Neuronal stem cell (in vitro differentiated cells): ENCODE results near the gene KCNA3.
"Not testable (repeated sequence)": the region's sequence is repeated elsewhere in the genome, so short reads cannot be mapped to it uniquely, and the experiment has no call there.

Experiments used
- DNase-seq: peaks from one replicate; pipeline ENCODE4 v3.0.0-alpha.2; 2013; ENCODE audit warnings: low spot score
- H2AFZ ChIP-seq: one replicate; pipeline ENCODE4 v1.6.1; 2013; ENCODE audit warnings: mild to moderate bottlenecking, low read length, inconsistent platforms
- H2AK5ac ChIP-seq: 2 replicates; pipeline ENCODE4 v1.6.1; 2013; ENCODE audit warnings: low read depth, mild to moderate bottlenecking, inconsistent platforms, low read length, moderate library complexity, mixed read lengths
- H2BK120ac ChIP-seq: 2 replicates; pipeline ENCODE4 v1.6.1; 2013; ENCODE audit warnings: low read depth, mild to moderate bottlenecking, inconsistent platforms, low read length, moderate library complexity, mixed read lengths
- H2BK12ac ChIP-seq: one replicate; pipeline ENCODE4 v1.6.1; 2013; ENCODE audit warnings: low read length, inconsistent platforms
- H2BK15ac ChIP-seq: 2 replicates; pipeline ENCODE4 v1.6.1; 2013; ENCODE audit warnings: mild to moderate bottlenecking, low read length, inconsistent platforms, mixed read lengths
- H2BK5ac ChIP-seq: one replicate; pipeline ENCODE4 v1.6.1; 2013; ENCODE audit warnings: inconsistent platforms, mild to moderate bottlenecking, low read length, moderate library complexity
- H3K14ac ChIP-seq: one replicate; pipeline ENCODE4 v1.6.1; 2013; ENCODE audit warnings: low read length, inconsistent platforms
- H3K18ac ChIP-seq: 2 replicates; pipeline ENCODE4 v1.6.1; 2013; ENCODE audit warnings: low read length, inconsistent platforms
- H3K23ac ChIP-seq: 2 replicates; pipeline ENCODE4 v1.6.1; 2013; ENCODE audit warnings: low read depth, mild to moderate bottlenecking, mixed read lengths, low read length, inconsistent platforms; ENCODE audit not compliant: poor library complexity
- H3K27ac ChIP-seq: replicated peaks from 3 replicates; pipeline ENCODE4 v1.5.1; 2013; ENCODE audit warnings: low read length, inconsistent platforms
- H3K27me3 ChIP-seq, 3 experiments: 2 replicates each; pipeline ENCODE4 v1.6.1; 2013; ENCODE audit warnings: low read length in 3 of 3, mild to moderate bottlenecking in 2 of 3, inconsistent platforms in 1 of 3, low read depth in 1 of 3, mixed read lengths in 1 of 3, moderate library complexity in 1 of 3; ENCODE audit not compliant: control insufficient read depth in 3 of 3, insufficient read depth in 3 of 3
- H3K36me3 ChIP-seq, 2 donors: replicated peaks in 1 of 2; 2 replicates each; pipeline ENCODE4 v1.6.1; 2013; ENCODE audit warnings: low read length in 2 of 2; ENCODE audit not compliant: control insufficient read depth in 2 of 2, insufficient read depth in 2 of 2
- H3K4ac ChIP-seq: 2 replicates; pipeline ENCODE4 v1.6.1; 2013; ENCODE audit warnings: inconsistent platforms, mild to moderate bottlenecking, low read length, moderate library complexity
- H3K4me1 ChIP-seq, 2 donors: 1 replicate in 1 of 2; 2 replicates in 1 of 2; pipeline ENCODE4 v1.6.1; 2013; ENCODE audit warnings: low read length in 2 of 2, low read depth in 1 of 2; ENCODE audit not compliant: control insufficient read depth in 2 of 2, insufficient read depth in 1 of 2
- H3K4me2 ChIP-seq: one replicate; pipeline ENCODE4 v1.6.1; 2013; ENCODE audit warnings: mild to moderate bottlenecking, low read length, inconsistent platforms; ENCODE audit not compliant: insufficient read depth, poor library complexity, severe bottlenecking
- H3K4me3 ChIP-seq, 2 donors: 2 replicates each; pipeline ENCODE4 v1.5.1; 2013; ENCODE audit warnings: low read length in 2 of 2, mild to moderate bottlenecking in 2 of 2, inconsistent platforms in 1 of 2, moderate library complexity in 1 of 2
- H3K79me1 ChIP-seq: one replicate; pipeline ENCODE4 v1.6.1; 2013; ENCODE audit warnings: low read depth, mild to moderate bottlenecking, inconsistent platforms, low read length, moderate library complexity
- H3K9ac ChIP-seq: one replicate; pipeline ENCODE4 v1.6.1; 2013; ENCODE audit warnings: mild to moderate bottlenecking, low read depth, low read length, inconsistent platforms; ENCODE audit not compliant: poor library complexity
- H3K9me3 ChIP-seq, 2 donors: replicated peaks in 1 of 2; 2 replicates each; pipeline versions ENCODE3 to v1.6.1; 2013; ENCODE audit warnings: low read length in 2 of 2, mild to moderate bottlenecking in 2 of 2, inconsistent platforms in 1 of 2, low read depth in 1 of 2, mixed read lengths in 1 of 2, moderate library complexity in 1 of 2; ENCODE audit not compliant: control insufficient read depth in 2 of 2, insufficient read depth in 1 of 2
- H4K8ac ChIP-seq: one replicate; pipeline ENCODE4 v1.6.1; 2013; ENCODE audit warnings: low read depth, mild to moderate bottlenecking, inconsistent platforms, low read length, moderate library complexity
- H4K91ac ChIP-seq: one replicate; pipeline ENCODE4 v1.6.1; 2013; ENCODE audit warnings: low read length, low read depth, mild to moderate bottlenecking, inconsistent platforms; ENCODE audit not compliant: poor library complexity
- WGBS, 2 donors: extraction: QIAGEN DNeasy Blood & Tissue Kit; methylation state at CpG; one replicate each; pipeline ENCODE4 v1.1.7; 2013; ENCODE audit warnings: missing lambda C conversion rate in 2 of 2, mixed read lengths in 1 of 2; ENCODE audit not compliant: insufficient read length in 2 of 2, insufficient replicate concordance in 1 of 2; ENCODE audit errors: extremely low coverage in 2 of 2; 5-methylcytosine and 5-hydroxymethylcytosine counted together

The KCNA3 gene

DNA sequence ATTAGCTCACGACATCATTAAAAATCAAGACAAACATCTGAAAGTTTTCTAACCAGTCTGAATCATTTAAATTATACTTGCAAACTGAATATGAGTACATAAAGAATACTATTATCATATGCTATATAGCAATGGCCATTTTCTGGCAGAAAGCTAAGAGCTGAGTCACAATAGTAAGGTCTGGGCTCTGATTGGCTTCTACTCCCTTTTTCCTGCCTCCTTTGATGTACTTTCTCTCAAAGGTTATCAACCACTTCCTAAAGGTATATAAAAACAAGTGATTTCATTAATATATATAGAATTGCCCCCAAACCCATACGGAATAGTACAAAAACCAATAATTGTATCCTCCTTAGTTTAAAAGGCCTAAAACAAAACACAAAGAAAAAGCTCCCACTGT is 7.0 kb downstream of the KCNA3 start:
- Histone ChIP-seq H3K9ac (no peak overlapping the region), H3K14ac (no peak overlapping the region), H3K4me3 (no peak overlapping the region), H4K8ac (no peak overlapping the region), H2AFZ (no peak overlapping the region), H3K23ac (no peak overlapping the region), H3K36me3 (no peaks in the 10 kb centered on the region), H3K4ac (no peak overlapping the region), H3K27ac (no peak overlapping the region), H2BK15ac (no peak overlapping the region), H3K9me3 (peaks cover 0 to under 1% of the 10 kb centered on the region in 2 donors), H2BK120ac (no peak overlapping the region), H2BK12ac (no peak overlapping the region), H3K4me1 (peaks cover 0 to 18% of the 10 kb centered on the region in 2 donors), H3K18ac (no peak overlapping the region), H3K79me1 (no peaks in the 10 kb centered on the region), H4K91ac (no peak overlapping the region), H3K4me2 (no peak overlapping the region), H3K27me3 (peaks cover 0 to 10% (median 2%) of the 10 kb centered on the region in 3 experiments), H2AK5ac (no peak overlapping the region), H2BK5ac (no peak overlapping the region)
- DNase-seq, result no peak
- no CpG with 5 or more reads among the region's 2 CpGs for WGBS, 2 donors

DNA sequence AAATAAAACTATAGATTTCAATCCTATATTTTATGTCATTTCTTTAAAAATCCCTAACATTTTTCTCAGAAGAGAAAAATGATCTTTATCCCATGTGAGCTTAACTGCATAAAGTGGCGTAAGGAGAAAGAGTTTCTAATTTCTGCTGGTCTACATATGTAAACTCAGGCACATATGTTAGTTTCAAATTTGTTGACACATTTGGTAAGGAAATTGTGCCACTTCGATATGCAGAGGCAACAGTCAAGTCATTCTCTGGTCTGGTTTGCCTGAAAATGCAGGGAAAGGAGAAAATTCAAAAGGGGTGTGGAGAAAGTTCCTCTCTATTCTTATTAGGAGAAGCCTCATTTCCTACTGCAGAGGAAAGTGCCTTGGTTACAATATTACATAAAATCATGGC is 11.5 kb downstream of the KCNA3 start:
- Histone ChIP-seq H3K4ac (no peak overlapping the region), H3K23ac (no peak overlapping the region), H3K14ac (no peak overlapping the region), H2BK12ac (no peak overlapping the region), H3K18ac (no peak overlapping the region), H3K79me1 (no peaks in the 10 kb centered on the region), H4K8ac (no peak overlapping the region), H2AK5ac (no peak overlapping the region), H3K4me2 (no peak overlapping the region), H2BK120ac (no peak overlapping the region), H3K27ac (no peak overlapping the region), H3K9me3 (no peaks in the 10 kb centered on the region), H2BK5ac (no peak overlapping the region), H2BK15ac (no peak overlapping the region), H3K9ac (no peak overlapping the region), H3K4me3 (no peak overlapping the region), H3K27me3 (no peaks in the 10 kb centered on the region), H3K4me1 (no peaks in the 10 kb centered on the region), H4K91ac (no peak overlapping the region), H3K36me3 (no peaks in the 10 kb centered on the region), H2AFZ (no peak overlapping the region)
- no CpG with 5 or more reads among the region's 2 CpGs for WGBS, 2 donors
- no peak for DNase-seq

DNA sequence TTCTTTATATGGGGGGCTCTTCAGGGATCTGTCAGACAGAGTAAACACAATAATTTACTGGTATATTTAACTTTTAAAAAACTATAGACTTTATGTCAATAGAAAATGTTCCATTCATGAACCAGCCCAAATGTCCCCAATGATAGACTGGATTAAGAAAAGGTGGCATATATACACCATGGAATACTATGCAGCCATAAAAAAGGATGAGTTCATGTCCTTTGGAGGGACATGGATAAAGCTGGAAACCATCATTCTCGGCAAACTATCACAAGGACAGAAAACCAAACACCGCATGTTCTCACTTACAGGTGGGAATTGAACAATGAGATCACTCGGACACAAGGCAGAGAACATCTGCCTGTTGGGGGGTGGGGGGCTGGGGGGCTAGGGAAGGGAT is 15.2 kb downstream of the KCNA3 start:
- not testable (repeated sequence) for H4K8ac ChIP-seq, H3K27me3 ChIP-seq, H3K4me3 ChIP-seq, H2BK12ac ChIP-seq, H2BK120ac ChIP-seq, H2BK5ac ChIP-seq, H3K4me2 ChIP-seq, H2AFZ ChIP-seq, H3K23ac ChIP-seq, H4K91ac ChIP-seq, H3K9ac ChIP-seq, H3K79me1 ChIP-seq, DNase-seq, H3K4ac ChIP-seq, H3K9me3 ChIP-seq, H3K4me1 ChIP-seq, H3K36me3 ChIP-seq, H3K27ac ChIP-seq, H3K18ac ChIP-seq, H2AK5ac ChIP-seq, H2BK15ac ChIP-seq, H3K14ac ChIP-seq
- whole genome bisulfite sequencing, 2 donors, result no CpG with 5 or more reads among the region's 3 CpGs

DNA sequence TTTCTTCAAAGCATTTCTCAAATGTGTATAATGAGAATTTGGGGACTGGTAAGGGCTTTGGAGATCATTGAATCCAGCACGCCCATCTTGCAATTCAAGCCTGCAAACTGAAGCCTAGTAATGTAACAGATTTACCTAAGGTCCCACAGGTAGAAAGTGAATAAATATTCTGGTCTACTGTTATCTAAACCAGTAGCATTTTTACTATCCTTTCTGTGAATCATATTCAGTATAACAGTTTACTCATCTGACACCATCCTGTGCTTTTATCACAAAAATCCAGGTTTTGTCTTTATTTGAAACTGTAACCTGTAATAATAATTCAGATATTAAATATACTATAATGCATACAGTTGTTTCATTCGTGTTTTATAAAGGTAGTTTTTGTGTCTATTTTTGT is 17.4 kb downstream of the KCNA3 start:
- WGBS, 2 donors, result no CpG with 5 or more reads among the region's 2 CpGs

More for the DNA sequence above, 17.4 kb downstream of the KCNA3 start:
- Histone ChIP-seq H3K4me2 (no peak overlapping the region), H3K36me3 (no peaks in the 10 kb centered on the region), H4K8ac (no peak overlapping the region), H3K14ac (no peak overlapping the region), H3K23ac (no peak overlapping the region), H3K79me1 (no peaks in the 10 kb centered on the region), H3K9ac (no peak overlapping the region), H2AFZ (no peak overlapping the region), H2BK5ac (no peak overlapping the region), H3K27me3 (no peaks in the 10 kb centered on the region), H2AK5ac (no peak overlapping the region), H3K27ac (no peak overlapping the region), H3K4me3 (no peak overlapping the region), H3K18ac (no peak overlapping the region), H3K4me1 (peaks cover 0 to 13% of the 10 kb centered on the region in 2 donors), H3K9me3 (no peaks in the 10 kb centered on the region), H2BK120ac (no peak overlapping the region), H2BK15ac (no peak overlapping the region), H2BK12ac (no peak overlapping the region), H4K91ac (no peak overlapping the region), H3K4ac (no peak overlapping the region)
- DNase-seq, result no peak
